SJCRH30 (cell line): ENCODE data around the gene AHCYL2. TPM values are rescaled to one million over a fixed set of nuclear protein-coding genes. Genes with fewer than 3 reads are reported as not detected.
"Not testable (repeated sequence)": the region's sequence is repeated elsewhere in the genome, so short reads cannot be mapped to it uniquely, and the experiment has no call there.

Experiments used
- DNase-seq, 2 experiments: peaks; one replicate each; pipeline ENCODE4 v3.0.0-alpha.2; 2015 to 2020
- H3K27ac ChIP-seq: fragments of 250-450 bp; sonication (Bioruptor Pico); 2 replicates; pipeline ENCODE4 v1.5.1; 2020; ENCODE audit warnings: mild to moderate bottlenecking, moderate library complexity
- H3K27me3 ChIP-seq: fragments of 250-450 bp; sonication (Bioruptor Pico); 2 replicates; pipeline ENCODE4 v1.5.1; 2020; ENCODE audit warnings: mild to moderate bottlenecking, moderate library complexity
- H3K36me3 ChIP-seq: fragments of 250-450 bp; sonication (Bioruptor Pico); 2 replicates; pipeline ENCODE4 v1.5.1; 2020; ENCODE audit warnings: mild to moderate bottlenecking, moderate library complexity
- H3K4me1 ChIP-seq: fragments of 250-450 bp; sonication (Bioruptor Pico); 2 replicates; pipeline ENCODE4 v1.5.1; 2020; ENCODE audit warnings: mild to moderate bottlenecking, moderate library complexity
- H3K4me3 ChIP-seq: fragments of 250-450 bp; sonication (Bioruptor Pico); 2 replicates; pipeline ENCODE4 v1.5.1; 2020; ENCODE audit warnings: mild to moderate bottlenecking, moderate library complexity
- H3K9me3 ChIP-seq: fragments of 250-450 bp; sonication (Bioruptor Pico); replicated peaks from 2 replicates; pipeline ENCODE4 v1.5.1; 2020; ENCODE audit warnings: mild to moderate bottlenecking, moderate library complexity
- total RNA-seq: library from RNA; depleted of rRNA; stranded (reverse); fragments of >200 nt; shearing (Covaris generic); gene quantifications from 2 replicates; pipeline ENCODE4 v1.2.3, GENCODE V29; 2014

The AHCYL2 gene
- total RNA-seq, 1 experiment from 2014 or later = 10.9 TPM

GRCh38 chr7:129216821-129217416 lies 7.9 kb upstream of the AHCYL2 start:
- H3K4me3 ChIP-seq, H3K9me3 ChIP-seq, H3K4me1 ChIP-seq, H3K36me3 ChIP-seq, DNase-seq, H3K27me3 ChIP-seq, H3K27ac ChIP-seq: not testable (repeated sequence)

DNA sequence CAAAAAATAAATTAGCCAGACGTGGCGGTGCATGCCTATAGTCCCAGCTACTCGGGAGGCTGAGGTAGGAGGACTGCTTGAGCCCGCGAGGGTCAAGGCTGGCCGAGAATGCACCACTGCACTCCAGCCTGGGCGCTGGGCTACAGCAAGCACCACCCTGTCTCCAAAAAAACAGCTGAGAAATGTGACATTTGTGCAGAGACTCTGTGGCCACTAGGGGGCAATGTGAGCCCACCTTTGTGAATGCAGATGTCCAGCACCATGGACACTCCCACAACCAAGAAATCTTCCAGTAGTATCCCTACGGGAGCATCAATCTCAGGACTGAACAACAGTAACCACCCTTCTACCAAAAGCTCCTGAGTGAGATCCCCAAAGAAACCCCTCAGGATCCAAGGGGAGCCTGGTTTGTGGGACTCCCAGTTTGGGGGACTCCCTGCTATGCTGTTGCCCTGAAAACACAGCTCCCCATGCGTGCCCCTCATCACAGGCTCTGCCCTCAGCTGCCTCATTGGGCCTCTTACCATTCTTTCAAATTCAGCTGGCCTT lies 6.2 kb upstream of the AHCYL2 start:
- peaks cover 3% of the 10 kb centered on the region; the same call in 1 of the 2 replicates for H3K4me1 ChIP-seq
- H3K27ac ChIP-seq = no peak overlapping the region
- H3K27me3 ChIP-seq = no peaks in the 10 kb centered on the region
- H3K9me3 ChIP-seq = no peaks in the 10 kb centered on the region
- H3K4me3 ChIP-seq = no peak overlapping the region
- no peaks in the 10 kb centered on the region for H3K36me3 ChIP-seq
- peak; percentile 86 to 96 for DNase-seq

GRCh38 chr7:129219166-129219565 lies 5.7 kb upstream of the AHCYL2 start:
- H3K27me3 ChIP-seq, H3K27ac ChIP-seq, H3K4me3 ChIP-seq, H3K36me3 ChIP-seq, DNase-seq, H3K4me1 ChIP-seq, H3K9me3 ChIP-seq: not testable (repeated sequence)

GRCh38 chr7:129222064-129222463 lies 2.8 kb upstream of the AHCYL2 start:
- Histone ChIP-seq H3K4me1 (peaks cover 8% of the 10 kb centered on the region; the same call in 1 of the 2 replicates), H3K4me3 (no peak overlapping the region), H3K36me3 (no peaks in the 10 kb centered on the region), H3K9me3 (no peaks in the 10 kb centered on the region), H3K27me3 (no peaks in the 10 kb centered on the region), H3K27ac (no peak overlapping the region)
- DNase-seq = peak; percentile 34 to 74

- Histone ChIP-seq H3K9me3 (no peaks in the 10 kb centered on the region), H3K4me1 (peaks cover 13% of the 10 kb centered on the region; the same call in 1 of the 2 replicates), H3K27ac (no peak overlapping the region; the same call in 1 of the 2 replicates), H3K4me3 (peak overlapping the region; percentile 80), H3K36me3 (no peaks in the 10 kb centered on the region), H3K27me3 (no peaks in the 10 kb centered on the region)
- DNase-seq = peak; percentile 54 to 68
Measured at GRCh38 chr7:129225206-129225930, 538 bp downstream of the AHCYL2 start.

DNA sequence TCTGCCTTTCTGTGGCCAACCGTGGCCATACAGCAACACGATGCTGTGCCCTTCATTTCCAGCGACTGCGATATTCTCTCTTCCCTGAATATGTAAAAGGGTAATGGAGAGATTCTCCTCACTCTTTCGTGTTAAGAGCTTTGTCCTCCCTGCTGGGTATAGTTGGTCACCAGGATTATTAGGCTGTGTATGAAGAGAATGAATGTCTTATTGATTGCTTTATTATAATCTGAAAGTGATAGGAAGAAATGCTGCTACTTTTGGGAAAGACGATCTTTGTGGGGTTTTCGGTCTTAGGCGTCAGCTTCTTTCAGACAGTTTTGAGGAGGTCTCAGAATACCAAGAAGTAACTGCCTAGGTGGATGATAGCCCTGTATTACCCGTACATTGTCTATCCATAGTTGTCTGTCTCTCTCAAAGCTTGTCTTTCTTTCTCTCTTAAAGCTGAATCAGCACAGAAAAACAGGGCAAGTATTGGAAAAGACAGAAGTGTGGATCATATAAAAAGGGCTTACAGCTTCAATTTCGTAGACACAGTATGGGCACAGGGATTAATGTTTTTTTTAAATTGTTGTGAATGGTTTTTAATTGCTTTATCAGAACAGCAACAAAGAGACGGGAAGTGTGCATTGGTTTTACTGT lies 1.2 kb downstream of the AHCYL2 start:
- Histone ChIP-seq H3K9me3 (no peaks in the 10 kb centered on the region), H3K36me3 (no peaks in the 10 kb centered on the region), H3K4me1 (peaks cover 13% of the 10 kb centered on the region; the same call in 1 of the 2 replicates), H3K4me3 (peak overlapping the region; percentile 80), H3K27ac (no peak overlapping the region), H3K27me3 (no peaks in the 10 kb centered on the region)
- DNase-seq = peak in 1 of 2 experiments; percentile 63

- H3K9me3 ChIP-seq = no peaks in the 10 kb centered on the region
- no peak overlapping the region for H3K4me3 ChIP-seq
- no peak overlapping the region for H3K27ac ChIP-seq
- no peaks in the 10 kb centered on the region for H3K27me3 ChIP-seq
- H3K36me3 ChIP-seq = no peaks in the 10 kb centered on the region
- 0 out of 2 replicates have a peak, but pooled peaks cover 10% of the 10 kb centered on the region for H3K4me1 ChIP-seq
- peak in 1 of 2 experiments; percentile 28 for DNase-seq
Measured at GRCh38 chr7:129227646-129228578, 3.1 kb downstream of the AHCYL2 start.

GRCh38 chr7:129228633-129229032 lies 3.8 kb downstream of the AHCYL2 start:
- Histone ChIP-seq H3K36me3 (no peaks in the 10 kb centered on the region), H3K4me1 (0 out of 2 replicates have a peak, but pooled peaks cover 10% of the 10 kb centered on the region), H3K4me3 (no peak overlapping the region), H3K9me3 (no peaks in the 10 kb centered on the region), H3K27ac (no peak overlapping the region), H3K27me3 (no peaks in the 10 kb centered on the region)
- DNase-seq = no peak

DNA sequence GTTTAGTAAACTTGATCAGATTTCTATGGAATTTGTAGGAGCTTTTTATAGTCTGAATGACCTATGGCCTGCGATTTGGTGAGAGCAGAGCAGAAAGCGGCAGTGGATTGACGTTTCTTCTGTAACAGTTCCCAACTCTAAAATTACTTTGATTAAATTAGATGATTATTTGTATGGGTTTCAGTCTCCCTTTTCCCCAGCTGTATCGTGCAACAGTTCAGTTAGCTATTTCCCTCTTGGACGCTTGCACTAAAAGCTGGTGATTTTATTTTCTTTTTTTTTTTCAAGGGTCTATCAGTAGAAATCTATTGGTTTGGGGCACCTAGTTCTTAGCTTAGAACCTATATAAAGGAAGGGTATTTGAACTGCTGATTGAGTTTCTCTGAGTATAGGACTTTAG lies 6.8 kb downstream of the AHCYL2 start:
- Histone ChIP-seq H3K9me3 (no peaks in the 10 kb centered on the region), H3K27me3 (no peaks in the 10 kb centered on the region), H3K27ac (no peak overlapping the region), H3K36me3 (no peaks in the 10 kb centered on the region), H3K4me3 (no peak overlapping the region), H3K4me1 (0 out of 2 replicates have a peak, but pooled peaks cover 7% of the 10 kb centered on the region)
- DNase-seq = no peak

GRCh38 chr7:129238546-129238945 lies 13.7 kb downstream of the AHCYL2 start:
- Histone ChIP-seq H3K9me3 (no peaks in the 10 kb centered on the region), H3K4me1 (no peaks in the 10 kb centered on the region), H3K36me3 (no peaks in the 10 kb centered on the region), H3K27ac (no peak overlapping the region), H3K27me3 (no peaks in the 10 kb centered on the region), H3K4me3 (no peak overlapping the region)
- DNase-seq = no peak

- no peaks in the 10 kb centered on the region for H3K4me1 ChIP-seq
- no peak overlapping the region for H3K4me3 ChIP-seq
- no peaks in the 10 kb centered on the region for H3K9me3 ChIP-seq
- H3K36me3 ChIP-seq = no peaks in the 10 kb centered on the region
- no peaks in the 10 kb centered on the region for H3K27me3 ChIP-seq
- no peak for DNase-seq
- no peak overlapping the region for H3K27ac ChIP-seq
Measured at GRCh38 chr7:129240119-129240820, 15.4 kb downstream of the AHCYL2 start.

DNA sequence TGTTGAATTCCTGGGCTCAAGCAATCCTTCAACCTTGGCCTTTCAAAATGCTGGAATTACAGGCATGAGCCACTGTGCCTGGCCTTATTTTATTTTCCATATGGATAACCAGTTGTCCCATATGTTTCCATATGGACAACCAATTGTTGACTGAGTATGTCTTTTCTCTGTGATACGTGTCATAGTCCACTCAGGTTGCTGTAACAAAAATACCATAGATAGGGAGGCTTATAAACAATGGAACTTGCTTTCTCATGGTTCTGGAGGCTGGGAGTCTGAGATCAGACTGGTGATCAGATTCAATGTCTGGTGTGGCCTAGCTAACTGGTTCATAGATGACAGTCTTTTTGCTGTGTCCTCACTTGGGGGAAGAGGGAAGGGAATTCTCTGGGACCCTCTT lies 19.4 kb downstream of the AHCYL2 start:
- Histone ChIP-seq H3K9me3 (peaks cover 4% of the 10 kb centered on the region), H3K27ac (no peak overlapping the region)

DNA sequence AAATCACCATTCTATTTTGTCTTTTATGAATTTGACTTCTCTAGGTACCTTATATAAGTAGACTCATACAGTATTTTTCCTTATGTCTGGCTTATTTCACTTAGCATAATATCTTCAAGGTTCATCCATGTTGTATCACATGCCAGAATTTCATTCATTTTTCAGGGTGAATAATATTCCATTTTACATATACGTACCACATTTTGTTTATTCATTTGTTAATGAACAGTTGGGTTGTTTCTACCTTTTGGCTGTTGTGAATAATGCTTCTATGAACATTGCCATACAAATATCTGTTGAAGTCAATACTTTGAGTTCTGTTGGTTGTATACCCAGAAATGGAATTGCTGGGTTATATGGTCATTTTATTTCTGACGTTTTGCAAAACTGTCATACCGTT lies 20.7 kb downstream of the AHCYL2 start:
- H3K4me3 ChIP-seq = no peak overlapping the region
- no peaks in the 10 kb centered on the region for H3K27me3 ChIP-seq
- H3K27ac ChIP-seq = no peak overlapping the region
- DNase-seq = no peak
- H3K9me3 ChIP-seq = peaks cover 4% of the 10 kb centered on the region
- no peaks in the 10 kb centered on the region for H3K36me3 ChIP-seq
- H3K4me1 ChIP-seq = no peaks in the 10 kb centered on the region

More for the DNA sequence above, 19.4 kb downstream of the AHCYL2 start:
- no peaks in the 10 kb centered on the region for H3K4me1 ChIP-seq
- H3K36me3 ChIP-seq = no peaks in the 10 kb centered on the region
- H3K4me3 ChIP-seq = no peak overlapping the region
- DNase-seq = no peak
- H3K27me3 ChIP-seq = no peaks in the 10 kb centered on the region

GRCh38 chr7:129247087-129247486 lies 22.3 kb downstream of the AHCYL2 start:
- no peaks in the 10 kb centered on the region for H3K36me3 ChIP-seq
- no peak overlapping the region for H3K4me3 ChIP-seq
- no peak for DNase-seq
- no peak overlapping the region for H3K27ac ChIP-seq
- H3K4me1 ChIP-seq = no peaks in the 10 kb centered on the region
- H3K9me3 ChIP-seq = peaks cover 4% of the 10 kb centered on the region
- no peaks in the 10 kb centered on the region for H3K27me3 ChIP-seq
